CD4-positive, alpha-beta T cell treated with Interferon gamma for 1 hour (primary cell): ENCODE measurements around the gene DAD1.
"Not testable (repeated sequence)": the region's sequence is repeated elsewhere in the genome, so short reads cannot be mapped to it uniquely, and the experiment has no call there.

Experiments
- DNase-seq: peaks from one replicate; pipeline ENCODE4 v3.0.0-alpha.2; 2020

DAD1 gene

GRCh38 chr14:22598099-22598895, 9.3 kb upstream of the DAD1 start, which contains the start of gene ABHD4:
Gene ABHD4 (plus strand): TSS chr14:22598300. CDS start chr14:22598307, 7 bp downstream.
- peak; percentile 55 for DNase-seq

GRCh38 chr14:22597771-22598098, 8.7 kb upstream of the DAD1 start:
- no peak for DNase-seq

GRCh38 chr14:22597265-22597664, 8.2 kb upstream of the DAD1 start:
- DNase-seq, result no peak

- no peak for DNase-seq
Measured at GRCh38 chr14:22596354-22596879, 7.4 kb upstream of the DAD1 start.

GRCh38 chr14:22594156-22594716, 5.2 kb upstream of the DAD1 start:
- DNase-seq, result no peak

GRCh38 chr14:22593601-22594000, 4.6 kb upstream of the DAD1 start:
- no peak for DNase-seq

GRCh38 chr14:22593189-22593588, 4.2 kb upstream of the DAD1 start:
- no peak for DNase-seq

GRCh38 chr14:22588526-22589095, 413 bp downstream of the DAD1 start:
- no peak for DNase-seq

GRCh38 chr14:22587677-22588422, 1.2 kb downstream of the DAD1 start:
- not testable (repeated sequence) for DNase-seq

GRCh38 chr14:22587247-22587646, 1.8 kb downstream of the DAD1 start:
- no peak for DNase-seq

- no peak for DNase-seq
Measured at GRCh38 chr14:22583994-22584393, 5.0 kb downstream of the DAD1 start.

- DNase-seq, result no peak
Measured at GRCh38 chr14:22580625-22581024, 8.4 kb downstream of the DAD1 start.

GRCh38 chr14:22579881-22580280, 9.1 kb downstream of the DAD1 start:
- no peak for DNase-seq

- no peak for DNase-seq
Measured at GRCh38 chr14:22579236-22579635, 9.8 kb downstream of the DAD1 start.

- no peak for DNase-seq
Measured at GRCh38 chr14:22577334-22577908, 11.6 kb downstream of the DAD1 start.

- no peak for DNase-seq
Measured at GRCh38 chr14:22573804-22574203, 15.2 kb downstream of the DAD1 start.

GRCh38 chr14:22572562-22573058, 16.4 kb downstream of the DAD1 start:
- no peak for DNase-seq

GRCh38 chr14:22570132-22570949, 18.7 kb downstream of the DAD1 start:
- DNase-seq, result peak; percentile 92

GRCh38 chr14:22569737-22570131, 19.3 kb downstream of the DAD1 start:
- DNase-seq, result no peak

GRCh38 chr14:22569106-22569736, 19.8 kb downstream of the DAD1 start:
- no peak for DNase-seq

GRCh38 chr14:22567437-22567836, 21.6 kb downstream of the DAD1 start:
- DNase-seq, result no peak
